Right forelimb (tissue), 1 donor: ENCODE measurements around the gene CABLES1.

Experiments
- DNase-seq: peaks from one replicate; pipeline ENCODE4 v3.0.0-alpha.2; 2018

Gene CABLES1

GRCh38 chr18:23171581-23172156 lies 36.4 kb downstream of the CABLES1 start:
- DNase-seq = no peak

GRCh38 chr18:23172591-23173380 lies 37.5 kb downstream of the CABLES1 start:
- no peak for DNase-seq

- DNase-seq = no peak
Observed at GRCh38 chr18:23173912-23174311, 38.6 kb downstream of the CABLES1 start.

DNA sequence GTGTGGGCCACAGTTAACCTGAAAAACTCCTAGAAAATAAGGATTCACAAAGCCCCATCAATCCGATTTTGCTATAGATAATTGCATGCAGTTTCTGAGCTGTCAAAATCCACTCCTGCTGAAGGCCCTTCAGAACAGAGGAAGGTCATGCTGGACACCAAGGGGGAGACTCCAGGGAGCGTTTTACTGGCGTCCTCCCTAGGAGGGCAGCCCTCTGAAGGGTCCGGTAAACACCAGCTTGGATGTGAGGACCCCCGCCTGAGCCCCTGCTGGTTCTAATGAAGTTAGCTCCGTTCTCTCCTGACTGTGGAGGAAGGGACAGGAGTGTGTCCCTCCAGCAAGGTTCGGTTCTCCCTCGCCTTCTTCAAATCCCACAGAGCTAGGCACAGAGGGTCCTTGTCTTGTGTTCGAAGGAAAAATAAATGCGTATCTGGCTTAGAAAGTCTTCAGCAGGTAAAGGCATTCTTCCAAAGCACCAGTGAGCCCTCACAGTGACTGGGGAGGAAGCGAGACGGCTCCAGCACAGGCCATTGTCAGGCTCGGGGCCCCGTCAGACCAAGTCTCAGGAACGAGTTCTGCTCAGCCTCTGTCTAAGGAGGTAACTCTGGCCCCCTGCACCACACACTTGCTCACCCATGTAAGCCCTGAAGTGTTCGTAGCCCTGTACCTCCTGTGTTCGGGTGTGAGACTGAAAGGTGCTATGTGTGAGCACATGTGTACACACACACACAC lies 41.6 kb downstream of the CABLES1 start:
- DNase-seq = no peak

GRCh38 chr18:23177433-23178072 lies 42.3 kb downstream of the CABLES1 start:
- DNase-seq = no peak

- no peak for DNase-seq
Observed at GRCh38 chr18:23178201-23178600, 42.9 kb downstream of the CABLES1 start.

GRCh38 chr18:23178661-23179081 lies 43.4 kb downstream of the CABLES1 start:
- no peak for DNase-seq

DNA sequence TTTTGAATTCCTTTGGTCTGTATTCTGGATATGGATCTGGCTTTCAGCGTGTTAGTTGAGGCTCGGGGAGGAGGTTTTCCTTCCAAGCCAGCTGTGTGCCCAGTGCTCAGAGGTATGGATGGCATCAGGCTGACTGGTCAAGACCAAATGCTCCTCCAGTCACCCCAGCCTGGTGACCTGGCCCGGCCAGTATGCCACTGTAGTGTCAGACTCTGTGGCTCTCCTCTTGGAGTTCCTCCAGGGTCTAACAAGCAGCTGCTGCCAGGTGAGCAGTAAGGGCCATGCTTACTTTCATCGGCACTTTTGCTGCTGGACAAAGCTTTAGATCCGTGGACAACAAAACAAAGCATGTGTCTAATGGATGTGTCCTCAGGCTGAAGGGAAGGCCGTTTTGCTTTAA lies 44.1 kb downstream of the CABLES1 start:
- DNase-seq = no peak

- no peak for DNase-seq
Observed at GRCh38 chr18:23181547-23181946, 46.3 kb downstream of the CABLES1 start.

DNA sequence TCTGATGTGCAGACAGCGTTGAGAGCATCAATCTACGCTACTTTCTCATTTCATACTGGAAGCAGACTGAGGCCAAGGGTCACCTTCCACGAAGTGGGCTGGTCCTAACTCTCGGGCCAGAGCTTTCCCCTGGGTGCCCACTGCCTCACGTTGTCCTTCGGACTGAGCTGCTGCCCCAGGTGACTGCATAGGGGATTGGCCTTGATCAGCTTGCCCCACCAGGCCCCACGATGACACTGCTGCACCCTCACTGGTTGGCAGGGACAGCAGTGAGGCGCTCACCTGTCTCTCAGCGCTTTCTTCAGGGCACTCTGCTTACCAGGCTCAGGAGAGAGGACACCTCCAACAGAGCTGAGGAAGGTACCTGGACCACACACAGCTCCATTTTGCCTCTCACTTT lies 47.3 kb downstream of the CABLES1 start:
- DNase-seq = no peak

GRCh38 chr18:23183411-23184150 lies 48.3 kb downstream of the CABLES1 start:
- no peak for DNase-seq

GRCh38 chr18:23186781-23187180 lies 51.5 kb downstream of the CABLES1 start:
- no peak for DNase-seq

GRCh38 chr18:23188068-23188760 lies 52.9 kb downstream of the CABLES1 start:
- DNase-seq = no peak

GRCh38 chr18:23189099-23189498 lies 53.8 kb downstream of the CABLES1 start:
- no peak for DNase-seq

GRCh38 chr18:23189768-23190661 lies 54.7 kb downstream of the CABLES1 start:
- no peak for DNase-seq

DNA sequence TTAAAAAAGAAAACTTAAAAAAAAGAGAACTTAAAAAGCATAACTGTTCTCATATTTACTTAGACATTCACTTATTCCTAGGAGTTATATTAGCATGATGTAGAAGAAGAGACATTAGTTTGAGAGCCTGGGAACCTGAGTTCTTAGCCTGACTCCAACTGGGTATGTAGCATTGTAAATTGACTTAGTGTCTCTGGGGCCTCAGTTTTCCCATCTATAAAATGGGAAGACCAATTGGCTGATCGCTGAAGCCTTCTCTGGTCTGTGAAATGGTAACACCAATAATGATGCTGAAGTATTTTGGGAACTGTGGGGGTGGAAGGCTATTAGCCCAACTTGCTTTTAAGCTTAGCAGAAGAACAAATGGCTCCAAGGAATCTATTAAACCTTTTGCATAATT lies 55.9 kb downstream of the CABLES1 start:
- no peak for DNase-seq

- no peak for DNase-seq
Observed at GRCh38 chr18:23193742-23194141, 58.5 kb downstream of the CABLES1 start.

- no peak for DNase-seq
Observed at GRCh38 chr18:23194155-23194996, 59.1 kb downstream of the CABLES1 start.

- no peak for DNase-seq
Observed at GRCh38 chr18:23194997-23195957, 60.0 kb downstream of the CABLES1 start.
